Measurements from ENCODE around the gene RTN4R.

- no peak for TF ChIP-seq CTCF (IDR thresholded peaks at IDR 0.05)
- no peak for TF ChIP-seq POLR2A (IDR thresholded peaks at IDR 0.05)
These were observed 15.0 kb downstream of the RTN4R start for GRCh38 chr22:20253161-20253560.
